Lower lobe of right lung (tissue), 2 donors: ENCODE data around the gene TRAPPC3. TPM values are rescaled to one million over a fixed set of nuclear protein-coding genes. Genes with fewer than 3 reads are reported as not detected.

Experiments used
- ATAC-seq, 2 donors: fragments of 200-7000 bp; cut with Tn5 transposase; one replicate each; pipeline ENCODE4 v1.9.1; 2020 to 2022; ENCODE audit warnings: mild to moderate bottlenecking in 2 of 2, moderate library complexity in 2 of 2
- DNase-seq: peaks from one replicate; pipeline ENCODE4 v3.0.0-alpha.2; 2020
- H3K27ac ChIP-seq: fragments of 200-600 bp; one replicate; pipeline ENCODE4 v1.8.0; 2022
- H3K27me3 ChIP-seq: fragments of 200-600 bp; one replicate; pipeline ENCODE4 v1.8.0; 2022; ENCODE audit warnings: low read depth
- H3K36me3 ChIP-seq: fragments of 200-600 bp; one replicate; pipeline ENCODE4 v1.8.0; 2022; ENCODE audit warnings: mild to moderate bottlenecking
- H3K4me1 ChIP-seq: fragments of 200-600 bp; one replicate; pipeline ENCODE4 v1.8.0; 2022
- H3K4me3 ChIP-seq: fragments of 200-600 bp; one replicate; pipeline ENCODE4 v1.8.0; 2022; ENCODE audit warnings: mild to moderate bottlenecking
- H3K9me3 ChIP-seq: fragments of 200-600 bp; one replicate; pipeline ENCODE4 v1.8.0; 2022
- intact Hi-C: fragments of 100-400 bp; cut with DNase I; formaldehyde crosslinking; loops from one replicate; pipeline ENCODE4 v1.11.0; 2022
- total RNA-seq: library from RNA; stranded (reverse); fragmentation: NEBNext Ultra II Directional; extraction: Animal tissue kit (Norgen Biotek cat#: 25700); gene quantifications from one replicate; pipeline ENCODE4 v1.2.1, GENCODE V29; 2021
- TF ChIP-seq, protein P1 (sequence below): fragments of 200-600 bp; IDR thresholded peaks from one replicate; pipeline ENCODE4 v1.8.0; 2022; ENCODE audit warnings: antibody characterized with exemption, mild to moderate bottlenecking
- donor health status: DM: no; HTN: yes; CAD: no; lungs with severe emphysema.

Gene TRAPPC3
- total RNA-seq, 1 donor from 2014 or later: 60.3 TPM

DNA sequence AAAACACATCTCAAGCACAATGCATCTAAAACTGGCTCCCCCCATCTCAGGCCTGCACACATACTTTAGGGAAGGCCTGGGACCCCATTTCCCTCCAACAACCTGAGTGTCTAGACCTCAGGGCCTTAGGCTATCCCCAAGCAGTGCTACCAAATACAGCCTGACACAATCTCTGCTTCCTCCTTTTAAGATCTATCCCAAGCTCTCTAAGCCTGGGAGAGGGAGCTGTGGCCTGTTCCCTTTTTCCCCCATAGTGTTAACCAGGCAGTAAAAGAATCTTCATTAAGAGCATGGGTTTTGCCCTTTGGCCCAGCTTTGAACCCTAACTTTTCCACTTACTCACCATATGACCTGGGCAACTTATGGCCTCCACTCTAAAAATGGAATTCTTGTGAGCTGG is 13.5 kb downstream of the TRAPPC3 start:
- peak overlapping the region; percentile 31 for H3K27ac ChIP-seq
- H3K4me1 ChIP-seq: peaks cover 23% of the 10 kb centered on the region
- intact Hi-C loops: no loop called here
- H3K4me3 ChIP-seq: no peak overlapping the region
- peaks cover 42% of the 10 kb centered on the region for H3K36me3 ChIP-seq
- no peak for DNase-seq
- ATAC-seq: peak in 1 of 2 donors; percentile 19
- H3K27me3 ChIP-seq: no peaks in the 10 kb centered on the region
- TF ChIP-seq, protein P1, sequence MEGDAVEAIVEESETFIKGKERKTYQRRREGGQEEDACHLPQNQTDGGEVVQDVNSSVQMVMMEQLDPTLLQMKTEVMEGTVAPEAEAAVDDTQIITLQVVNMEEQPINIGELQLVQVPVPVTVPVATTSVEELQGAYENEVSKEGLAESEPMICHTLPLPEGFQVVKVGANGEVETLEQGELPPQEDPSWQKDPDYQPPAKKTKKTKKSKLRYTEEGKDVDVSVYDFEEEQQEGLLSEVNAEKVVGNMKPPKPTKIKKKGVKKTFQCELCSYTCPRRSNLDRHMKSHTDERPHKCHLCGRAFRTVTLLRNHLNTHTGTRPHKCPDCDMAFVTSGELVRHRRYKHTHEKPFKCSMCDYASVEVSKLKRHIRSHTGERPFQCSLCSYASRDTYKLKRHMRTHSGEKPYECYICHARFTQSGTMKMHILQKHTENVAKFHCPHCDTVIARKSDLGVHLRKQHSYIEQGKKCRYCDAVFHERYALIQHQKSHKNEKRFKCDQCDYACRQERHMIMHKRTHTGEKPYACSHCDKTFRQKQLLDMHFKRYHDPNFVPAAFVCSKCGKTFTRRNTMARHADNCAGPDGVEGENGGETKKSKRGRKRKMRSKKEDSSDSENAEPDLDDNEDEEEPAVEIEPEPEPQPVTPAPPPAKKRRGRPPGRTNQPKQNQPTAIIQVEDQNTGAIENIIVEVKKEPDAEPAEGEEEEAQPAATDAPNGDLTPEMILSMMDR: no peak
- no peaks in the 10 kb centered on the region for H3K9me3 ChIP-seq

DNA sequence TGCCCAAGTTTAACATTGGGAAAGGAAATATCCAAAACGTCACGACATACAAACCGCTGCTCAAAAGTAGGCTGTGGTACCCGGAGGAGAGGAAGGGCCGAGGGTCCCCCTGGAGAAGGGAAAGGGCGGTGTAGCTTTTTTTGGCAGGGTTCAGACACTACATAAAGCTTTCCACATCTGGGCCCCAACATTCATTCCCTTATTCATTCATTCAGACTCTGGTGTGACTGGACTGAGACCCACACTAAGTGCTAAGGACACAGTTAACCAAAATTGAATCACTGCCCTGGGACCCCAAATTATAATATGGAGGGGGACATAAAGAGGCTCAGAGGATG is 14.0 kb downstream of the TRAPPC3 start:
- Histone ChIP-seq H3K9me3 (no peaks in the 10 kb centered on the region), H3K27me3 (no peaks in the 10 kb centered on the region), H3K36me3 (peaks cover 42% of the 10 kb centered on the region), H3K4me3 (no peak overlapping the region), H3K27ac (peak overlapping the region; percentile 18), H3K4me1 (peaks cover 23% of the 10 kb centered on the region)
- ATAC-seq (no peak), DNase-seq (no peak)
- TF ChIP-seq, protein P1: no peak
- intact Hi-C loops: no loop called here

DNA sequence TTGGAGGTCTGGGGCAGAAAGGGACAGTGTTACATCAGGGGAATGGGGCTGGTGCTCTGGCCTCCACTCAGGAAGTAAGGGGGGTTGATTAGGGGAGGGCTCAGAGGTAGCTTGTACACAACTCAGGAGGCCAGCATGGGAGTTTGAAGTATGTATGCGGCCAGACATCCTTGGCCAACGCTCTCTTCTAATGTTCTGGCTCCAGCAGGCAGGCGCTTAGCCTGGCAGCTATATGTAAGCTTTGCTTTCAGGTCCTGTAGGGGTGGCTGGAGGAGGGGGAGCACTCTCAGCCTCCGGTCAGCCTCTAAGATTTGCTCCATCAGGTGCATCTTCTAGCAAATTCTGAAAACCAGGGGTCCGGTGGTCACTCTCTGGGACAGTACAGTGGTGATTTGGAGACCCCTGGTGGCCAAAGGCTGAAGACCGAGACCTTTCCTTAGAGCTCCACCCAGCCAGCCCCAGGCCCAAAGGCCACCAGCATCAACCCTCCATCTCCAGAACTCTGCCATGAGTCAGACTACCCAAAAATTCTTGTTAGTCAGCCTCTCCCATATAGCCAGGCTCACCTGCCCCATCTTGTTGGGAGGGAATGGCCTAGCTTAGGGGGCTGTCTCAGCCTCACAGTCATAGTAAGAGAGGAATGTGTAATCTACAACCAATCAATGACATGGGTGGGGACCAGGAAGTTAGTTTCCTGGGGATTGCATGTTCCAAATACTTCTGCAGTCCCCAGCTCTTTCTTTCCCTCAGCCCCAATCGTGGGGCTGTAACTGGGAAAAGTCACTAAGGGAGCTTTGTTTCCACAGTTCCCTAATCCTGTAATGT is 14.6 kb downstream of the TRAPPC3 start:
- Histone ChIP-seq H3K4me3 (no peak overlapping the region), H3K27ac (peak overlapping the region; percentile 18), H3K27me3 (no peaks in the 10 kb centered on the region), H3K9me3 (no peaks in the 10 kb centered on the region), H3K36me3 (peaks cover 38% of the 10 kb centered on the region), H3K4me1 (peaks cover 23% of the 10 kb centered on the region)
- intact Hi-C loops: no loop called here
- ATAC-seq (peak; percentile 71 to 74), DNase-seq (no peak)
- TF ChIP-seq, protein P1: peak; percentile 68

DNA sequence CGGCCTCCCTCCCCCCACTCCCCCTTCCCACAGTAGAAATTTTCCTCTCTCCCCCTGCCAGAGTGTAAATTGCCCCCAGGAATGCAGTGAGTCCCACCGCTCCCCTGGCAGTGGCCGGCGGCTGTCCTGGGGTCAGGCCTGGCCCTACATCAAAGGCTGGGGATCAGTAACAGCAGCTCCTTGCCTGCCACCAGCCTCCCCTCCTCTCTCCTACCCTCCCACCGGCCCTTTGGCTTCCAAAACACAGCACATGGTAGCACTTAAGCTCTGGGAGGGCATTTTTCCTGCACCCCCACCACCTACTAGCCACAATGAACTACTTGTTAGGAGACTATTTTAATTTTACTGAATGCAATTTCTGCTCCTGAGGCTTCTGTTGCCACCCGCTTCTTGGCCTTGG is 15.3 kb downstream of the TRAPPC3 start:
- H3K27me3 ChIP-seq: no peaks in the 10 kb centered on the region
- no peak overlapping the region for H3K27ac ChIP-seq
- no peak overlapping the region for H3K4me3 ChIP-seq
- peaks cover 23% of the 10 kb centered on the region for H3K4me1 ChIP-seq
- H3K9me3 ChIP-seq: no peaks in the 10 kb centered on the region
- peaks cover 31% of the 10 kb centered on the region for H3K36me3 ChIP-seq
- DNase-seq (no peak), ATAC-seq (no peak)
- TF ChIP-seq, protein P1: no peak
- intact Hi-C loops: no loop called here

DNA sequence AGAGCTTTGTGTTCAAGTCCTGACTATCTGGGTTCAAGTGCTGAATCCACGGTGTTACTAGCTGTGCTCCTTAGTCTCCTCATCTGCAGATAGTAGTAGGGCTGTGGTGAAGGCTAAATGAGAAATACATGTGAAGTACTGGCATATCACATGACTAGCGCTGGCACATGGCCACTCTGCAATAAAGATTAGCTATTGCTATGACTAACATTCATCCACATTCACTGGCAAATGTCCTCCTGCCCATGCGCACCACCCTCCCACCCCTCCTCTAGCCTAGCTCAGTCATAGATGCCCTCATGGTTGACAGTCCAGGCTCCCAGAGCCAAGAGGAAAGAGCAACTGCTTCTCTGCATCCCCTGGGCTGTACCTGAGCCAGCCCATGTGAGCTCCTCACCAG is 15.8 kb downstream of the TRAPPC3 start:
- no peak for DNase-seq
- TF ChIP-seq, protein P1: no peak

More for the DNA sequence above, 15.8 kb downstream of the TRAPPC3 start:
- no peaks in the 10 kb centered on the region for H3K9me3 ChIP-seq
- peaks cover 26% of the 10 kb centered on the region for H3K36me3 ChIP-seq
- peaks cover 23% of the 10 kb centered on the region for H3K4me1 ChIP-seq
- no peaks in the 10 kb centered on the region for H3K27me3 ChIP-seq
- H3K27ac ChIP-seq: no peak overlapping the region
- intact Hi-C loops: no loop called here
- ATAC-seq: peak; percentile 12 to 54
- H3K4me3 ChIP-seq: no peak overlapping the region
